NB4 (cell line): ENCODE data around the gene ARHGAP15.
A peak's percentile ranks its signal among the peaks of the same experiment; 100 is the strongest.
"Not testable (repeated sequence)": the region's sequence is repeated elsewhere in the genome, so short reads cannot be mapped to it uniquely, and the experiment has no call there.

Source experiments
- DNase-seq: peaks from one replicate; pipeline ENCODE4 v3.0.0; 2010; ENCODE audit warnings: low read depth
- H3K4me3 ChIP-seq: one replicate; pipeline ENCODE4 v1.5.1; 2011; ENCODE audit warnings: mild to moderate bottlenecking, low read depth, low read length, moderate library complexity
- CTCF ChIP-seq: IDR thresholded peaks from one replicate; pipeline ENCODE4 v1.5.1; 2012; ENCODE audit warnings: low read depth, low read length
- MAX ChIP-seq: IDR thresholded peaks from 2 replicates; pipeline ENCODE4 v1.6.1; 2011; ENCODE audit warnings: low read depth, low read length
- MYC ChIP-seq: IDR thresholded peaks from 2 replicates; pipeline ENCODE4 v1.6.1; 2011; ENCODE audit warnings: low read depth, low read length
- POLR2A ChIP-seq: IDR thresholded peaks from 2 replicates; pipeline ENCODE4 v1.6.1; 2011; ENCODE audit warnings: mild to moderate bottlenecking; ENCODE audit not compliant: insufficient read length; ENCODE audit errors: extremely low read depth

ARHGAP15 gene

GRCh38 chr2:143088388-143088787 is 40.8 kb upstream of the ARHGAP15 start:
- DNase-seq: no peak
- TF ChIP-seq CTCF (no peak), POLR2A (no peak), MAX (no peak), MYC (no peak)
- no peak overlapping the region for H3K4me3 ChIP-seq

- DNase-seq, H3K4me3 ChIP-seq: not testable (repeated sequence)
Measured at GRCh38 chr2:143089520-143089919, 39.7 kb upstream of the ARHGAP15 start.

- H3K4me3 ChIP-seq: no peak overlapping the region
- DNase-seq: peak; percentile 83
- TF ChIP-seq POLR2A (no peak), MAX (0 out of 2 replicates have a peak, but pooled peaks have one; percentile 11), CTCF (peak; percentile 73)
Measured at GRCh38 chr2:143110758-143111428, 18.3 kb upstream of the ARHGAP15 start.

- H3K4me3 ChIP-seq: no peak overlapping the region
- TF ChIP-seq MYC (no peak), MAX (no peak), POLR2A (no peak), CTCF (no peak)
- no peak for DNase-seq
Measured at GRCh38 chr2:143117225-143117624, 12.0 kb upstream of the ARHGAP15 start.

GRCh38 chr2:143121079-143121478 is 8.1 kb upstream of the ARHGAP15 start:
- no peak overlapping the region for H3K4me3 ChIP-seq
- TF ChIP-seq POLR2A (no peak), CTCF (no peak), MYC (no peak), MAX (no peak)
- no peak for DNase-seq

- H3K4me3 ChIP-seq: no peak overlapping the region
- TF ChIP-seq POLR2A: no peak
- TF ChIP-seq MYC: no peak
- no peak for TF ChIP-seq MAX
- TF ChIP-seq CTCF: no peak
- no peak for DNase-seq
Measured at GRCh38 chr2:143121957-143122356, 7.3 kb upstream of the ARHGAP15 start.
